NCI-H2107 (cell line): ENCODE measurements around the gene FER1L5.
"Not testable (repeated sequence)": the region's sequence is repeated elsewhere in the genome, so short reads cannot be mapped to it uniquely, and the experiment has no call there.

Source experiments
- DNase-seq: peaks from one replicate; lab custom pipeline; 2025; lab: John Stamatoyannopoulos, UW

The FER1L5 gene

DNA sequence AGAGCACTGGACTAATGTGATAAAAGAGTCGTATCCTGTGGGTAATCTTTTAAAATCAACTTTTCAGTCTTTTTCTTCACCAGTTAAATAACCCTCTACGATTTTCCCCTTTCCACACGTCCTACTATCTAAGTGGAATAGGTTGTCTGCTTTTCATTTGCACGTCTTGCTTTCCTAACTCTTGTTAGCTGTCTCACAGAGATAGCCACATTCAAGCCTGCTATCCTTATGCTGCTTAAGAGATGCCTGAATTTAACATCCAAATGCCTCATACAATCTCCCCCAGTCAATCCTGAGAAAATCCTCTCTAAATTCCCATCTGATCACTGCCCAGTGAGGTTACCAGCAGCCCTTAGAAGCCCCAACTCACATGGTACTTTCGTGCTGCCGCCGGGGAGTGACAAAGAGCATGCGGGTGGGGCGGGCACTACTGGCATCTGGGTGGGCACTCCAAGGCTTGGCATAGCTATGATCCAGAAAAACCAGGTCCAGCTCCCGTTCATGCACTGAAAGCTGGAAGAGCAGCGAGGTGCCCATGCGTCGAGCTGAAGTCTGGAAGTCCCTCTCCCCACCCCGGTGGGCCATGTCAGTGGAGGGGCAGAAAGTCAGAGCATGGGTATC lies 5.9 kb upstream of the FER1L5 start:
- DNase-seq, result no peak

DNA sequence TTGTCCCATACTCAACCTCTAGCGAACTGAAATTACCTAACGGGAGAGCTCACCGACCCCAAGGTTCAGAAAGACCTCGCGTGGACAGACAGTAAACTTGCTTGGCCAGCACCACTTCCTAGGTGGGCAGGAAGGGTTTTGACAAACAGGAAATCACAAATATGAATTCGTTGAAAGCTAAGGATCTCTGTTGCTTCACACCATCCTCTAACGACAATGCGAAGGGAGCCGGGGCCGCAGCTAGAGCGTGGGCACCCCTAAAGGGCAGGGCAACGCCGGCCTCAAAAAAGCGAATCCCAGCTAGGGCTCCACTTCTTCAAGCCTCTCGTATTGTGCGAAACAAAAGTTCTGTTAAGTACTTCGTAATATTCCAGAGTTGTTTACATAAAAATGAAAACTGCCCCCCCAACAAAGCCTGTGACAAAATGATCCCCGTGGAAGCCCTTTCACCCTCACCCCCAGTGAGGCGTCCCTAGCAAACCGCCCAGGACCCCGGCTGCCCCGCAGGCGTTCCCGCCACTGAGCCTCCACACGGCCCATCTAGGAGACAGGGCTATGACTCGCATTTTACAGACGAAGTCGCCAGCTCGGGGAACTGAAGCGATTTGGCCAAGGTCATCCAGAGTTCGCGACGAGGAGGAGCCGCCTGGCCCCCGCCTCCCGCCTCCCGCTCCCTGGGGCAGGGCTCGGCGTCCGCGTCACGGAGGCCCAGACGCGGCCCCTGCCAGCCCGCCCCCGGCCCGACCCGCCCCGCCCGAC lies 5.0 kb upstream of the FER1L5 start:
- no peak for DNase-seq

DNA sequence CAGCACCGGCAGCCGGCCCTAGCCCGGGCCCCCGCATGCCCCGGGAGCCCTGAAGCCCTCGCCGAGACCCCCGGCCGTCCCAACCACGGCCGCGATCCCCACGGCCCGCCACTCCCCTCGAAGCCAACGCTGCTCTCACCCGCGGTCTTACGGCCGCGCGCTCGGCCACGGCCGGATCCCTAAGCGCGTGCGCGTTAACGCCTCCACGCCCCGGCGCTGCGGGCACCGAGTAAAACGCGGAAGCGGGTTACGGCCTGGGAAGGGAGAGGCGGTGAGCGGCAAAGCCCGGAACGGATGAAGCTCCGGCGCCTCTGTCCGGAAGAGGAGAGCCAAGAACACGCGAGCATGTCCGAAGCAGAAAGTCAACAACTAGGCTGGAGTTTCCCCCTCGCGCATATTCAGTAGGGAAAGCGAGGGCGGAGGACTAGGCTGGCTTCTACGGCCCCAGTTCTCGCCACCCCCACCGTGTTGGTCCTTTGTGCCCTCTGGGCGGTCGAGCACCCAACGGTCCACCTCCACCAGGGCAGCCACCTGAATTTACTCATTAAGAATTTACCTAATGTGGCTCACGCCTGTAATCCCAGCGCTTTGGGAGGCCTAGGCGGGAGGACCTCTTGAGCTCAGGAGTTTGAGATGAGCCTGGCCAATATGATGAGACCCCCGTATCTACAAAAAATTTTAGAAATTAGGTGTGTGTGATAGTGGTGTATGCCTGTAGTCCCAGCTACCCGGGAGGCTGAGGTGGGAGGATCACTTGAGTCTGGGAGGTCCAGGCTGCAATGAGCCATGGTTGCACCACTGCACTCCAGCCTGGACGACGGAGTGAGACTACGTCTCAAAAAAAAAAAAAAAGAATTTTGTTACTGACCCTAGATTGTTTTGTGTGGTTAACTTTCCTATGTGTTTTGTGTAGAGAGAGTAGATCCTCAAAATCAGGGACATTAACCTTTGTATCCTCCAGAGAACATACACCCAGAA lies 4.1 kb upstream of the FER1L5 start, which contains the start of gene KANSL3:
Gene KANSL3, minus strand, starts transcription at position 169 of the 978 bp plus-strand sequence. CDS start 1,177 bp downstream, outside the sequence.
- peak; percentile 84 for DNase-seq

DNA sequence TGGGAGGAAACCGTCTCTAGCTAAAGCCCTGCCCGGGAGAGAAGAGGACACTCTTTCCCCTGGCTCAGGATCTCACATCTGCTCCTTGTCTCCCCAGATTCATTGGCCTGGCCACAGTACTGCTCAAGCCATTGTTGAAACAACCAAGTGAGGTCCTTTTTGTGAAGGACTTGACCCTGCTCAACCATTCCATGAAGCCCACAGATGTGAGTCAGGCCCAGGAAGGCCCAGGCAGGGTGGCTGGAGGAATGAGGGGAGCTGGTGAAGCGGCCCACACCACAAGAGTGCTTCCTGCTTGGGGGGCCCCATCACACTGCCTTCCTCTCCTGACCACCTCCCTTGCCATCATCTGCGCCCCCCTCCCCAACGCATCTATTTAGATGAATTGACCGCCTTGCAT lies 5.1 kb downstream of the FER1L5 start:
- no peak for DNase-seq

DNA sequence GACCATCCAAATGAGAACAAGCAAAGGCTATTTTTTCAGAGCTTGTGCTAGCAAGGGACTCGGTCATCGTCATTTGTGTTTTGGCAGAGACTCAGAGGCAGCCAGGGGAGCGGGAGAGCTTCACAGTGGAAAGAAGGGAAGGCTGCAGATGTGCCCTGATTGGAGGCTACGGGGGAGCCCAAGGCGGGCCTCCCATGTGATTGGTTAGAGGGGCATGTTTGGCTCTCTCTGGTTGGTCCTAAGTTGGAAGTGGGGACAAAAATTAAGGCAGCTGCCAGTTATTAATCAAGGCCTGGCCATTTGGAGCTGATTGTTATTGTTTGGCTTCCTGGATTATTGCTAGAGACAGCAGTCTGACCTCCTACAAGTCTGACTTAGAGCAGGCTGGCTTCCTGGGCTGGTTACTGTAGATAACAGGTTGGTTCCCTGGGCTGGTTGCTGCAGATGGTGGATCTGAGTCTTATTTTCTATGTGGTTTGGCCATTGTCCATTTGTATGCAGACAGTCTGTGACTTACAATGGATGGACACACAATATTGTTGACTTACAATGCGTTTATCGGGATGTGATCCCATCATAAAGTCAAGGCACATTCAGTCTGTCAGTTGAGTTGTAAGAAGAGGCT lies 5.9 kb downstream of the FER1L5 start:
- DNase-seq, result no peak

DNA sequence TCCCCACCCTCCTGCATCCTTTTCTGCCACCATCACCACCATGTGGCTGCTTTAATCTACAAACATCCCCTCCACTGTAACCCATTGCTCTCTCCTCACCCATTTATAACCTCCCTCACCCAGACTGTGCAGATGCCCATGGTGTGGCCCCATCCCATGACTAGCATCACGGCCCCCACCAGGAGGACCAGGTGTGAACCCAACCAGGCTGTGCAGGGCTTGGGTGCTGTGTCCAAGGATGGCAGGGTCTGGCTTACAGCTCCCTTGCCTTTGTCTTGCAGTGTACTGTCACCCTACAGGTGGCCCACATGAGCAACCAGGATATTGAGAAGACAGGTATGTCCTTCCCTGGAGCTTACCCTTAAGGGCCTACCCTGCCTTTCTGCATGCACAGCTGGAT lies 6.8 kb downstream of the FER1L5 start:
- no peak for DNase-seq

DNA sequence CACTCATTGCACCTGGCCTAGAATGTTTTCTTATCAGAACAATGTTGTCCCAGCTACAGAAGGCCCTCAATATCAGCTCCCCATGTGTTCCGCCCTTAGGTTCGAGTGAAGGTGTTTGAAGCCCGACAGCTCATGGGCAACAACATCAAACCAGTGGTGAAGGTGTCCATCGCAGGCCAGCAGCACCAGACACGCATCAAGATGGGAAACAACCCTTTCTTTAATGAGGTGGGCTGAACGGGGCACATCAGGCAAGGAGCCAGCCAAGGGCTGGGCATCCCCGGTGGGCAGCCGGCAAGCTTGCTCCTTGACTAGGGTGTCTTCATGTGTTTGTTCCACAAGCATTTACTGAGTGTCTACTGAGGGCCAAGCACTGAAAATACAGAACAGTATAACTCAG lies 9.2 kb downstream of the FER1L5 start:
- DNase-seq, result no peak

DNA sequence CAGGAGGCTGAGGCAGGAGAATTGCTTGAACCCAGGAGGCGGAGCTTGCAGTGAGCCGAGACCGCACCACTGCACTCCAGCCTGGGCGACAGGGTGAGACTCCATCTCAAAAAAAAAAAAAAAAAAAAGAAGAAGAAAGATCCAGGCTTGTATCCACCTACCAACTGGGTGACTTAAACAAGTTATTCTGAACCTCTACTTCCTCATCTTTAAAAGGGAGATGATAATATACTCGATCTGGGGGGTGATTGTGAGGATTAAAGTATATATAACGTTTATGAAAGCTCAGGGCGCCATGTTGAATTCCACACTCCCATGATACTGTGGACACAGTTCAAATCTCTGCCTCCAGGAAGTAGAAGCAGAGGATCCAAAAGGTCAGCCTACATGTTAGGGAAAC lies 12.2 kb downstream of the FER1L5 start:
- not testable (repeated sequence) for DNase-seq

DNA sequence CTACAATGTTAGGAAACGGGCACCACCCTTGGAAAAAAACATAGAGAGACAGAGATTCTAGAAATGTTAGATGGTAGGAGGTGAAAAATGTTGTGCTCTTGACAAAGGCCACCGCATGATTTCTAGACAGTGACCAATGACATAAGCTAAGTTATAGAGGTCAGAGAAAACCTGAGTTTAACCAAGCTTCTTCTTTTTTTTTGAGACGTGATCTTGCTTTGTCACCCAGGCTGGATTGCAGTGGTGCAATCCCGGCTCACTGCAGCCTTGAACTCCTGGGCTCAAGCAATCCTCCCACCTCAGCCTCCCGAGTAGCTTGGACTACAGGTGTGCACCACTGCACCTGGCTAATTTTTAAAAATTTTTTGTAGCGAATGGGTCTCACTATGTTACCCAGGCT lies 13.0 kb downstream of the FER1L5 start:
- no peak for DNase-seq

DNA sequence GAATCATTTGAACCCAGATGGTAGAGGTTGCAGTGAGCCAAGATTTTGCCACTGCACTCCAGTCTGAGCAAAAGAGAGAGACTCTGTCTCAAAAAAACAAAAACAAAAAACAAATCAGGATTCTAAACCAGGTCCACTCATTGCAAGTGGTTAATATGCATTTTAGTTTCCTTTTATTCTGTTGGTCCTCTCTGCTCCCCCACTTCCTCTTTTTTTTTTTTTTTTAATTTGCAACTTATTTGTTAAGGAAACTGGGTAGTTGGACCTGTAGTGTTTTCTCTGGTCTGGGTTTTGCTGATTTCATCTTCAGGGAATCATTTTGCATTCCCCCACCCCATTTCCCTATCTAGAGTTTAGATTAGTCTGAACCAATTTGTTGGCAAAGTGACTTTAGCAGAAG lies 14.0 kb downstream of the FER1L5 start:
- no peak for DNase-seq

DNA sequence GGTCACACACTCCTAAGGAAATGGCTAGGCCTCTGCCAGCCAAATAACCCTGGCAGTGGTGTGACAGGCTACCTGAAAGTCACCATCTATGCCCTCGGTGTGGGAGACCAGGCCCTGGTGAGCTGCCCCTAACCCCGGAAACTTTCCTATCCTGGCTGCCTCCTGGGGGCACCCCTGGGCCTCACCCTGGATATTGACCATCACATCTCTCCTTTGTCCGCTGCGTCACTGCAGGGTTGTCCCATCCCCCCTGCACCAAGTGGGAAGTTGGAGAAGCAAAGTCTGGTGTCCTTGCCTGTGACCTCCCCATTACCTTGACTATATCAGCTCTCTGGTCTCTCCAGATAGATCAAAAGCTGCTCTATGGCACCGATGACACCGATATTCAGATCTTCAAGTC lies 18.8 kb downstream of the FER1L5 start:
- DNase-seq, result no peak

DNA sequence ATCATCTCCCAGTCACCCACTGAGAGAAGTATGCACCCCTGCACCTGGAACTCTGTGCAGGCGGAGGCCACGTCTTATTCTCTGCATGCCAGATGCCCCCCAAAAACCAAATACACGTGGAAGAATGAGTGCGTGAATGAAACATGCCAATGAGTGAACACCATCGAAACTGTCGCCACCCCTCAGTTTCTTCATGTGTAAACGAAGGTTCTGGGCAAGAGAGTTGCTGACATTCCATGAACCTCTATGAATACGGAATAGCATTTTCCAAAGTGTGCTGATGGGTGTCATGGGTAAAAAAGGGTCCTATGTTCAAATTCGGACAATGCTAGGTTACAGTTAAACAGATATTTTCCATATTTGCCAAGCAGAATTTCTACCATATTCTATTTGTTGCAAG lies 19.8 kb downstream of the FER1L5 start:
- DNase-seq, result no peak

DNA sequence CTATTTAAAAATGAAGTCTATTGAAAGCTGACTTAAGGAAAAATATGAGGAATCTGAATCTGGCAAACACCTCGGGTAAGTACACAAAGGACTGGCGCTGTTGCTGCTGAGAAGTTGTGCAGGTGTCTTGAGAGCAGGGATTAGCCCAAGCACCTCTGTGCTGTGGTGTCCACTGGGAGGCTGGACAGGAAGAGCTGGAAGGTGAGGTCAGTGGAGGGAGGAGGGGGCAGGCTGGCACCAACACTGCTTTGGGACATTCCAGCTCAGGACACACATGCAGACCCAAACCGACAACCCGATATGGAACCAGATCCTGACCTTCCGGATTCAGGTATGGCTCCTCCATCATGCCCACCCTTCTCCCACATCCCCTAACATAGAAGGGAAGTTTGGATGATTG lies 20.6 kb downstream of the FER1L5 start:
- DNase-seq, result no peak

DNA sequence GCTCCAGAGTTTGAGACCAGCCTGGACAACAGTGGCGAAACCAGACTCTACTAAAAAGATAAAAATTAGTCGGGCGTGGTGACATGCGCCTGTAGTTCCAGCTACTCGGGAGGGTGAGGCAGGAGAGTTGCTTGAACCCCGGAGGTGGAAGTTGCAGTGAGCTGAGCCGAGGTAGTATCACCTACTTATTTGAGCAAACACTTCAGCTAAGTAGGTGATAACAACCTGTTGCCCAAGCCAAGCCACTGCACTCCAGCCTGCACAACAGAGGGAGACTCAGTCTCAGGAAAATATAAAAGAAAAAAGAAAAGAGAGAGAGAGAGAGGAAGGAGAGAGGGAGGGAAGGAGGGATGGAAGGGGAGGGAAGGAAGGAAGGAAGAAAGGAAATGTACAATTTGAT lies 21.3 kb downstream of the FER1L5 start:
- no peak for DNase-seq

DNA sequence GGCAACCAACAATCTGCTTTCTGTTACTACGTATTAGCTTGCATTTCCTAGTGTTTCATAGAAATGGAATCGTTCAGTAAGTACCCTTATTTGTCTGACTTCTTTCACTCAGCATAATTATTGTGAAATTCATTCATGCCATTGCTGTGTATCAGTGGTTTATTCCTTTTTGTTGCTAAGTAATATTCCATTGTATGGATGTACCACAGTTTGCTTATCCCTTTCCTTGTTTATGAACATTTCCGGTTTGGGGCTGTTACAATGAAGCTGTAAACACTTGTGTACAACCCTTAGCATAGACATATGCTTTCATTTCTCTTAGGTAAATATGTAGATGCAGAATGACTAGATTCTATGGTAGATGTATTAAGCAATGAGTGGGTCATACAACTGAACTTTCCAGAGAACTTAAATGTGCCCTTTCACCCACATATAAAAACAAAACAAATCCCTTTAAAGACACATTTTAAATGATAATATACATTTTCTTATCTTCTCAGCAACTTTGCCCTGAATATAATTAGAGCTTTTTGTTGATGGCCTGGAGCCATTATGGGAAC lies 21.9 kb downstream of the FER1L5 start:
- DNase-seq, result no peak

DNA sequence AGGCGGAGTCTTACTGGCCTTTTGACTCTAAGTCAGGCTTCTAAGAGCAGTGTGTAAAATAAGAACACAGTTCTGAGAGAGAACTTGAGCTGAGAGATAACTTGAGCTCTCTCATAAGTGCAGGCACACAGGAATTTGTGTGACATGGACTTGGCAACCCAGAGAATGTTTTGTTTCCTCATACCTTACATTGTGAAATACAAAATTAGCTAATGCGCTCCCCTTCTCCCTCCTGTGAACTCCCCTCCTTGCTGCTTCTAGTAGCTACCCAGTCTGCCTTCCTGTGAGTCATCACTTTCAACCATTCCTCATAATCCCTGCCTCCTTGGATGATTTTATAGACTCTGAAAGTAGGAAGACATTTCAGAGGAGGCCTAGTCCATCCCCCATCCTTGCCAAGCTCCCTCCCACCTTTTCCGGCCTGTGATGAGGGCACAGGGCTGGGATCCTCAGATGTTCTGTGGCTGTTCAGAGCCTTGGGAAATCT lies 22.6 kb downstream of the FER1L5 start:
- no peak for DNase-seq

DNA sequence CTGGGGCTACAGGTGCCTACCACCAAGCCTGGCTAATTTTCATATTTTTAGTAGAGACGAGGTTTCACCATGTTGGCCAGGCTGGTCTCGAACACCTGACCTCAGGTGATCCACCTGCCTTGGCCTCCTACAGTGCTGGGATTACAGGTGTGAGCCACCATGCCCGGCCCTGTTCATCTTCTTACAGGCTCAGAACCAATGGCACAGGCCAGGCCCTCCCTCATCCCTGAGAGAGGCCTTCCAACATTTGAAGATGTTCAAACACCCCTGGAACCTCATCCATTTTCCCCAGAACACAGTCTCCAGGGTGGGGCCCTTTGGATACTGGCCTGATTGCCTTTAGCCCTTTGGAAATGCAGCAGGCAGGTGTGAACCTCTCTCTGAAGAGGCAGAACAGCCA lies 23.2 kb downstream of the FER1L5 start:
- DNase-seq, result not testable (repeated sequence)

DNA sequence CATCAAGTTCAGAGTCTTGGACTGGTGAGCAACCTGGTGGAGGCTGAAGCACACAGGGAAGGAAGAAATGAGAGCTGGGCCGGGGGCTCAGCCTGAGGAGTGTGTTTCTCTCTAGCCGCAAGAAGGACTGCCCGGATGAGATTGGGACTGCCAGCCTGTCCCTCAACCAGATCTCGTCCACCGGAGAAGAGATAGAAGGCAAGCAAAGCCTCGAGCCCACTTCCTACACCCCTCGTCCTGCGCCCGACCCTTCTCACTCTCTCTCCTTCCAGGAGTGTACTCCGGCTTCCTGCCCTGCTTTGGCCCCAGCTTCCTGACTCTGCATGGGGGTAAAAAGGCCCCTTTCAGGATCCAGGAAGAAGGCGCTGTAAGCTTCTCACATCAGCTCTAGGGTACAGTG lies 26.2 kb downstream of the FER1L5 start:
- DNase-seq, result no peak

DNA sequence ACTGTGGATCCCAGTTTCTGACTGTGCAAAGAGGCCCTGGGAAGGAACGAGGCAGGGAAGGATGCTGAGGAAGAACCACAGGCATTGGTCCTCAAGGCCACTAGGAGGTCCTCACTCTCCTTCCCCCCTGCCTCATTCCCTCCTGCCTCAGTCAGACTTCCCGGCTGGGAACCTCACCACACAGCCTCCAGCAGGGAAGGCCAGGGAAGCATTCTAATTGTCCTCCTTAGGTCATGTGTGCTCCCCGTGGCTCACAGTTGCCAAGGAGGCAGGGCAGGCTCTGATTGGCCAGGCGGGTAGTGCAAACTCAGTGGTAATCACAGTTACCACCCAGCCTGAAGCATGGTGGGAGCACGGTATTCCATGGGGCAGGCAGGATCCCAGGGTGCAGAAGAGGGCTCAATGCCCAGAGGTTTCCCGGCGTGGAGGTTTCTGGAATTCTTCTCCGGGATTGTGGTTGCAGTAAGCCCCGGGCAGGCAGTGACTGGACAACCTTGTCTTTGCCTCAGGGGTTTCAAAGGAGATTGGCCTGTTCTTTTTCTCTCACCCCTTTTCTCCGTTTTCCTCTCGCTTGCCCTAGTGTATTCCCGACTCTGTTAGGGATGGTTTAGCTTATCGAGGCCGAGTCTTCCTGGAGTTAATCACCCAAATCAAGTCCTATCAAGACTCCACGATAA lies 27.1 kb downstream of the FER1L5 start:
- DNase-seq, result no peak

DNA sequence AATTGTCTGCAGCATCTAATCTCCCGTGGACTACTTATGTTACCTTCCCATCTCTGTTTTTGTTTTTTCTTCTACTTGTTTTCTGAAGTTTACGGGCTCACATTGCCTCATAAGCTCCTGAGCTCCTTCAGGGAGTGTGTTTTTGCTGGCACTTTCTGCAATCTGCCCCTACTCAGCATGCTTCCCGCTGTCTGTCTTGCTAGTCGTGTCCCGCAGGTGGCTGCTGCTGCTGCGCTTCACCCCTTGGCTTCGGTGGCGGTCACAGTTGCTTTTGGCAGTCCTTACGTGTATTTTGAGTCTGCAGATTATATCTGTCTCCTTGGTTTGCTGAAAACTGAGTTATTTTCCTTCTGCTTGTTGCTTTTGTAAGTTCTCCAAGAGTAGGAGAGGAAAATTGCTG lies 37.3 kb downstream of the FER1L5 start:
- DNase-seq, result no peak

DNA sequence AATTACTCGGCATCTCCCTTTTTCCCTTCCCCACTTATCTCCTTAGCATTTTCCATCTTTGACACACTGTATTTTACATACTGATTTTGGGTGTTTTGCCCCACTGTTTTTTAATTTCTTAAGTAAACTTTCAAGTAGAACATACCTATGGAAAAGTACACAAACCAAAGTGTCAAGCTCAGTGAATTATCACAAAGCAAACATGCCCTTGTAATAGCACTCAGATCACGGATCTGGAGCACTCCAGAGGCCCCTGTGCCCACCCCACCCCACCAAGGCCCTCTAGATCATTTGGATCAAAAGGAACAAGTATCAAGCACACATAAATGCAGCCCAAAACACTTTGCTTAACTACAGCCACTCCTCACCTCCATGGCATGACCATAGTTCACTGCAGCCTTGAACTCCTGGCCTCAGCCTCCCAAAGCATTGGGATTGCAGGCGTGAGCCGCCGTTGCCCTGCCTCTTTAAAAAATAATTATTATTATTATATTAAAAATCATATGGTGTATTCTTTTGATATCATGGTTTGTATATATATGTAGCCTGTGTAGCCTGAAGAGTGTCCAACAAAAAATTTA lies 38.1 kb downstream of the FER1L5 start:
- no peak for DNase-seq
